ENCODE results near the gene NPTN.

Gene NPTN

GRCh38 chr15:73517566-73517965 is 115.6 kb downstream of the NPTN start:
- DNase-seq: no peak

- no peak for DNase-seq
Observed at GRCh38 chr15:73515527-73515926, 117.7 kb downstream of the NPTN start.
